ENCODE results near the gene ACBD3. TPM values are rescaled to one million over a fixed set of nuclear protein-coding genes. Genes with fewer than 3 reads are reported as not detected.

The ACBD3 gene
- 10 to 100 TPM; 33.5 to 95.8 (median 46.8) TPM for total RNA-seq

- DNase-seq: peak; percentile 87 to 89
- H3K4me3 ChIP-seq: peak within 1 kb of the TSS; percentile 68 to 73
- H3K27me3 ChIP-seq: no peaks in the 10 kb centered on the region
- H3K27ac ChIP-seq: peak within 1 kb of the TSS; percentile 85 to 90
- peaks cover 0 to 6% of the 10 kb centered on the region in 2 donors for H3K4me1 ChIP-seq
- intact Hi-C loops (cut with DNase I; ENCODE audit: low total_unique reads): no loop called here
- no peaks in the 10 kb centered on the region for H3K9me3 ChIP-seq
- H3K36me3 ChIP-seq: no peaks in the 10 kb centered on the region
- TF ChIP-seq CTCF (IDR thresholded peaks at IDR 0.05) (peak in 2 of 4 experiments; percentile 29 to 33), POLR2A (IDR thresholded peaks at IDR 0.05) (peak; percentile 64 to 92)
Observed at GRCh38 chr1:226186124-226187018, at the start of gene ACBD3. Gene ACBD3, minus strand, starts transcription at chr1:226186741. Its CDS starts 66 bp downstream, at chr1:226186675.

DNA sequence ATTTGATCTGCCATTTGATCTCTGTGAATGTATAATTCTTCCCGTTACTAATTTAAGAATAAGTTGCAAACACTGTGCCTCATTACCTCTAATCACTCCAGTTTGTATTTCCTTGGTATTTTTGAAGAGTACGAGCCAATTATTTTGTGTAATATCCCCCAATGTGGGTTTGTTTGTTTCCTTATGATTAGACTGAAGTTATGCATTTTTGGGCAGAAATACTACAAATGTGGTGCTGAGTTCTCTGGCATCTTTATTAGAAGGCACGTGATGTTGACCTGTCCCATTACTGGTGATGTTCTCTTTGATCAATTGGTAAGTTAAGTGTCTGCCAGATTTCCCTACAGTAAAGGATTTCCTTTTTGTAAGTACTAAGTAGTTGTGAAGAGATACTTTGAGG, 47.3 kb upstream of the ACBD3 start:
- no peak for DNase-seq
- intact Hi-C loops (cut with DNase I; ENCODE audit: low total_unique reads): no loop called here
- no peak for TF ChIP-seq POLR2A (IDR thresholded peaks at IDR 0.05)
- no peak for TF ChIP-seq CTCF (IDR thresholded peaks at IDR 0.05)

DNA sequence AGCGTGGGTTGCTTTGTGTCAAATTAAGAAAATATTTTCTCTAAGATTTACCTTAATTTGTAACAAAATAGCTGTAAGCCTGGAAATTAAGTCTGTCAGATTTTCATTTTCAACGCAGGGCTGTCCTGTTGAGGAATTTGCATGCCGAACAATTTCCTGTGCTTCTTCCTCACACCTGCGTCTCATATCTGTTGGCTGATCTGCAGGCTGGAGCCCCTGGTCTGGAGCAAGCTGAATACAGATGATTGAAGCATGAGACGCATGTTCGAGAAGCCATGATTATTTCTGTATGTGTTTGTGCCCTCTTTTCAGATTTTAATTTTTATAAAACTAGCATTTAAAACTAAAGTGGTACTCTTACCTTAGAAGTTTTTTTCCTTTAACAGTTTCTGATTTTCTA, 46.8 kb upstream of the ACBD3 start:
- Histone ChIP-seq H3K27ac (no peak overlapping the region), H3K4me3 (no peak overlapping the region), H3K4me1 (no peaks in the 10 kb centered on the region), H3K27me3 (no peaks in the 10 kb centered on the region), H3K9me3 (no peaks in the 10 kb centered on the region), H3K36me3 (no peaks in the 10 kb centered on the region)
- TF ChIP-seq CTCF (IDR thresholded peaks at IDR 0.05): no peak
- no peak for TF ChIP-seq POLR2A (IDR thresholded peaks at IDR 0.05)
- no peak for DNase-seq
- intact Hi-C loops (cut with DNase I; ENCODE audit: low total_unique reads): no loop called here

More for the DNA sequence above, 47.3 kb upstream of the ACBD3 start:
- Histone ChIP-seq H3K4me3 (no peak overlapping the region), H3K4me1 (no peaks in the 10 kb centered on the region), H3K27ac (no peak overlapping the region), H3K9me3 (no peaks in the 10 kb centered on the region), H3K36me3 (no peaks in the 10 kb centered on the region), H3K27me3 (no peaks in the 10 kb centered on the region)

DNA sequence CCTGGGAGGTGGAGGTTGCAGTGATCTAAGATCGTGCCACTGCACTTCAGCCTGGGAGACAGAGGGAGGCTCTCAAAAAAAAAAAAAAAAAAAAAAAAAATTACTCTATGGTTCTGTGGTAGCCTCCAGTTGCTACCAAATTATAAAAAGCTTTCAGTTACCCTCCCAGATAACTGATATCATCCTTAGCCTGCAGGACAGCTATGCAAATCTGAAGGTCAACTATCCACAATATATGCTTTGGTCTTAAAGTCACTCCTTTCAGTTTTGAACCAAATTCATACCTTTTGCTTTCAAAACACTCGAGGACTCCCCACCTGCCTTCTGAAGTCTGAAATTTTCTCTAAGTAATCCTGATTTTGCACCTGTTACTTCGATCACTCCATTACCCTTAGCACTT, 40.1 kb upstream of the ACBD3 start:
- H3K9me3 ChIP-seq: no peaks in the 10 kb centered on the region
- no peak overlapping the region for H3K27ac ChIP-seq
- H3K4me3 ChIP-seq: no peak overlapping the region
- no peaks in the 10 kb centered on the region for H3K36me3 ChIP-seq
- intact Hi-C loops (cut with DNase I; ENCODE audit: low total_unique reads): no loop called here
- no peak for DNase-seq
- TF ChIP-seq CTCF (IDR thresholded peaks at IDR 0.05) (no peak), POLR2A (IDR thresholded peaks at IDR 0.05) (no peak)
- peaks cover 0 to 4% of the 10 kb centered on the region in 2 donors for H3K27me3 ChIP-seq
- no peaks in the 10 kb centered on the region for H3K4me1 ChIP-seq

GRCh38 chr1:226223786-226224244, 37.3 kb upstream of the ACBD3 start:
- peaks cover 0 to 4% of the 10 kb centered on the region in 2 donors for H3K27me3 ChIP-seq
- DNase-seq: no peak
- intact Hi-C loops (cut with DNase I; ENCODE audit: low total_unique reads): no loop called here
- no peak overlapping the region for H3K27ac ChIP-seq
- no peaks in the 10 kb centered on the region for H3K4me1 ChIP-seq
- TF ChIP-seq POLR2A (IDR thresholded peaks at IDR 0.05): no peak
- no peak for TF ChIP-seq CTCF (IDR thresholded peaks at IDR 0.05)
- H3K36me3 ChIP-seq: no peaks in the 10 kb centered on the region
- peak overlapping the region in 1 of 2 donors; percentile 36 for H3K4me3 ChIP-seq
- H3K9me3 ChIP-seq: no peaks in the 10 kb centered on the region

Data from uterus (tissue), 4 donors.